Activated CD4-positive, alpha-beta memory T cell treated with anti-CD3 and anti-CD28 coated beads, Interleukin-2, amount 10 ng/mL, durations not matched to agents 7 days and 5 days (primary cell): ENCODE results near the gene METAP2. TPM values are rescaled to one million over a fixed set of nuclear protein-coding genes. Genes with fewer than 3 reads are reported as not detected.

ENCODE experiments used
- CTCF ChIA-PET: fragments of 350-600 bp; sonication (Branson Sonifier 250); formaldehyde crosslinking; loops from one replicate; lab custom pipeline; 2021; ENCODE audit warnings: antibody characterized with exemption, inconsistent platforms; lab: Charles Lee
- POLR2A ChIA-PET: fragments of 350-600 bp; sonication (Branson Sonifier 250); formaldehyde crosslinking; loops from one replicate; lab custom pipeline; 2021; ENCODE audit warnings: antibody characterized with exemption; lab: Charles Lee
- DNase-seq: peaks from one replicate; pipeline ENCODE4 v3.0.0-alpha.2; 2020
- H3K27ac Mint-ChIP-seq: one replicate; pipeline ENCODE4 v1.8.0; 2021; ENCODE audit warnings: mild to moderate bottlenecking, mixed read lengths
- H3K27me3 Mint-ChIP-seq: one replicate; pipeline ENCODE4 v1.8.0; 2021; ENCODE audit warnings: mixed read lengths
- H3K36me3 Mint-ChIP-seq: one replicate; pipeline ENCODE4 v1.8.0; 2021; ENCODE audit warnings: low read depth, mixed read lengths
- H3K4me1 Mint-ChIP-seq: one replicate; pipeline ENCODE4 v1.8.0; 2021; ENCODE audit warnings: mixed read lengths
- H3K4me3 Mint-ChIP-seq: one replicate; pipeline ENCODE4 v1.8.0; 2021; ENCODE audit warnings: mild to moderate bottlenecking, mixed read lengths
- H3K9me3 Mint-ChIP-seq: one replicate; pipeline ENCODE4 v1.8.0; 2021; ENCODE audit warnings: mixed read lengths
- total RNA-seq, 2 experiments: library from RNA; stranded (reverse); gene quantifications; one replicate each; pipeline ENCODE4 v1.2.3, GENCODE V29; 2021

Gene METAP2
- total RNA-seq, 2 experiments from 2014 or later: 66.1 to 71.5 TPM

DNA sequence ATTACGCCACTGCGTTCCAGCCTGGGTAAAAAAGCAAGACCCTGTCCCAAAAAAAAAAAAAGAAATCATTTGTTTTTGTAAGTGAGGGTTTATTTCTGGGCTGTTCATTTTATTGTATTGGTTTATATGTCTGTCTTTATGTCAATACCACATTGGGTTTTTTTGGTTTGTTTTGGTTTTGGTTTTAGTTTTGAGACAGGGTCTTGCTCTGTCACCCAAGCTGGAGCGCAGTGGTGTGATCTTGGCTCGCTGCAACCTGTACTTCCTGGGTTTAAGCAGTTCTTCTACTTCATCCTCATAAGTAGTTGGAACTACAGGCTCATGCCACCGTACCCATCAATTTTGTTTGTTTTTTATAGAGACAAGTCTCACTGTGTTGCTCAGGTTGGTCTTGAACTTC is 25.0 kb downstream of the METAP2 start:
- peaks cover 73% of the 10 kb centered on the region for H3K36me3 Mint-ChIP-seq
- H3K27ac Mint-ChIP-seq: no peak overlapping the region
- ChIA-PET POLR2A (interaction anchor here (1.3 kb wide), 1 partner anchor 25 kb away, joined by 4 read pairs; the partner anchor contains the start of gene METAP2), CTCF (interaction anchor here (0.6 to 1.1 kb wide), 3 partner anchors 25 to 377 kb away, joined by 3 read pairs; no protein-coding TSS in a partner anchor)
- H3K4me1 Mint-ChIP-seq: no peaks in the 10 kb centered on the region
- H3K4me3 Mint-ChIP-seq: no peak overlapping the region
- DNase-seq: no peak
- H3K9me3 Mint-ChIP-seq: no peaks in the 10 kb centered on the region
- H3K27me3 Mint-ChIP-seq: no peaks in the 10 kb centered on the region

DNA sequence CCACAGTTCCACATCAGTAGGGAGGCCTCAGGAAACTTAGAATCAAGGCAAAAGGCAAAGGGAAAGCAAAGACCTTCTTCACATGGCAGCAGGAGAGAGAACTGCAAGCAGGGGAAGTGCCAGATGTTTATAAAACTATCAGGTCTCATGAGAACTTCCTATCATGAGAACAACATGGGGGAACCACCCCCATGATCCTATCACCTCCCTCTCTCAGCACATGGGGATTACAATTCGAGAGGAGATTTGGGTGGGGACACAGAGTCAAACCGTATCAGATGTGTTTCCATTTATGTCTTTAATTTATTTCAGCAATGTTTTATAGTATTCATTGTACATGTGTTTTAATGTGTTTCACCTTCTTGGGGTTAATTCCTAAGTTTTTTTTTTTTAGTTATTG is 25.8 kb downstream of the METAP2 start:
- Mint-ChIP-seq H3K27me3 (no peaks in the 10 kb centered on the region), H3K4me3 (no peak overlapping the region)
- DNase-seq: no peak

DNA sequence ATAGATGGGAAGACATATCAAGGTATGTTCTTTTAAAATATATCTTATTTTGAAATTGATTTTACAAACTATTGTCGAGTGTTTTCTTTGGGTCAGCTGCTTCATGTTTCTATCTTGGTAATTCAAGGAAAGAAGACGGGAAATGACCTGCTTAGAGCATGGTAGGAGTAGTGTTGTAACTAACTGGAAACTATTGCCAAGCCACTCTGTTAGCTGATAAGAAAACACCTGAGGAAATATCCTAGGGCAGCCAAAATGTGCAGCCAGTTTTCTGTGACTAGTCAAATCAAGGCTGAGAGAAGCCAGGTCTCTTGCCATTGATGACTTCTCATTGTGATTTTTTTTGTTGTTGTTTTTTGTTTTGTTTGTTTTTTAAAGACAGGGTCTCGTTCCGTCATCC is 30.2 kb downstream of the METAP2 start:
- Mint-ChIP-seq H3K36me3 (peaks cover 67% of the 10 kb centered on the region), H3K4me3 (no peak overlapping the region), H3K4me1 (peaks cover 2% of the 10 kb centered on the region), H3K9me3 (no peaks in the 10 kb centered on the region), H3K27ac (no peak overlapping the region), H3K27me3 (no peaks in the 10 kb centered on the region)
- ChIA-PET CTCF (no interaction called here), POLR2A (no interaction called here)
- no peak for DNase-seq

More for the DNA sequence above, 25.8 kb downstream of the METAP2 start:
- H3K27ac Mint-ChIP-seq: no peak overlapping the region
- ChIA-PET POLR2A (no interaction called here), CTCF (no interaction called here)
- no peaks in the 10 kb centered on the region for H3K9me3 Mint-ChIP-seq
- H3K4me1 Mint-ChIP-seq: no peaks in the 10 kb centered on the region
- peaks cover 79% of the 10 kb centered on the region for H3K36me3 Mint-ChIP-seq

DNA sequence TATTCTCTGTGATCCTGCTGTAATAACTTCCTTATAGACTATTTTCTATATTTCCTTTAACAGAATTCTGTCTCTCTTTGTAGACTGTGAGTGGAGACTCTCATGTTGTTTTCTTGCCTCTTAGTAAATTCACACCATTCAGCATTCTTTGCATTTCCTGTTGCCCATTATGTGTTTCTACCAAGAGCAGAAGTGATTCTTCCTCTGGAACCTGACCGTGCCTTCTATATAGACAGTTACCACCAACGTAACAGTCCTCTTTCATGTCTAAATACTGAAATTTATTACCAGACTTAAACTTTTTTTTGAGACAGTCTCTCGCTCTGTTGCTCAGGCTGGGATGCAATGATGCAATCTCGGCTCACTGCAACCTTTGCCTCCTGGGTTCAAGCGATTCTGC is 31.1 kb downstream of the METAP2 start:
- H3K4me1 Mint-ChIP-seq: peaks cover 2% of the 10 kb centered on the region
- H3K4me3 Mint-ChIP-seq: no peak overlapping the region
- H3K27me3 Mint-ChIP-seq: no peaks in the 10 kb centered on the region
- no peaks in the 10 kb centered on the region for H3K9me3 Mint-ChIP-seq
- peaks cover 64% of the 10 kb centered on the region for H3K36me3 Mint-ChIP-seq
- POLR2A ChIA-PET: no interaction called here
- H3K27ac Mint-ChIP-seq: no peak overlapping the region
- no peak for DNase-seq
- CTCF ChIA-PET: no interaction called here

DNA sequence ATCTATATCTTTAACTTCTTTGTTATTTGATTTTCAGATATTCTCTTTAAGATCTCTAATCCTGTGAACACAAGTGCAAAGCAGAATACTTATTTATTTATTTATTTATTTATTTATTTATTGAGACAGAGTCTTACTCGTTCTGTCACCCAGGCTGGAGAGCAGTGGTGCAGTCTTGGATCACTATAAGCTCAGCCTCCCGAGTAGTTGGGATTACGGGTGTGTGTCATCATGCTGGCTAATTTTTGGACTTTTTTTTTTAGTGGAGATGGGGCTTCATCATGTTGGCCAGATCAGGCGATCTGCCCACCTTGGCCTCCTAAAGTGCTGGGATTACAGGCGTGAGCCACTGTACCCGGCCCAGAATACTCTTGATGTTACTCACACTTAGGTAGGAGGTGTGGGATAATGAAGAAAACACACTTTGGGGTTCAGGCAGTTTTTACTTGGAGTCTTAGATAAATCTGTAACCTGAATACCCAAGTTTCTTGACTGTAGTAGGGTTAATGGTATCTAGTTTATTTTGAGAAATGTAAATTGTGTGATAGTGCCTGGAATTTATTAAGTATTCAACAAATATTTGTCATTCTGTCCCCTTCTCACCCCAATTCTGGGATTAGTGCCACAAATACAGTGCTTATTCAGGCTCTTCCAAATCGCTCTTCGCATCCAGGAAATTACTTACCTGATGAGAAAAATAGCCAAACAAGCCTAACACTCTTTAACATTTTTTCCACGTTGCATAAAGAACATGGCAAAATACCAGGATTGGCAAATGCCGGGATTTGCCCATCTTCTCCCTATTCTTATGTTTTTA is 33.0 kb downstream of the METAP2 start:
- H3K36me3 Mint-ChIP-seq: peaks cover 65% of the 10 kb centered on the region

DNA sequence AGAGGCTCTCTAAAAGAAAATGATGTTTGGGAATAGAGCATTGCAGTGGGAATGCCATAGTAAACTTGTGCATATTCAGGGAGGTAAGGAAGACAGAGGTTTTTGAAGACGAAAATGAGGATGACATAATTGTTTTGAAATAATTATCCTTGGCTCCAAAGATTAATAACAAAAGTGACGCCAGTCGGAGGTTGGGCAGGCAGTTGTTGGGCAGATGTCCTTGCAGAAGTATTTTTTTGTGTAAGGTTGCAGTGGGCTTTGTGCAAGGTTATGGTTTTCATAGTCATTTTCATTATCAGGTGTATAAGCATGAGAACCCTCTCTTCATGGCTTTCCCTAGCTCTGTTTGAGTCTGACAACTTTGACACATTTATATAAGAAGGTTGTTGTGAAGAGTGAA is 35.3 kb downstream of the METAP2 start:
- Mint-ChIP-seq H3K4me3 (no peak overlapping the region), H3K4me1 (peaks cover 2% of the 10 kb centered on the region), H3K27me3 (no peaks in the 10 kb centered on the region), H3K9me3 (no peaks in the 10 kb centered on the region), H3K27ac (no peak overlapping the region), H3K36me3 (peaks cover 64% of the 10 kb centered on the region)
- ChIA-PET POLR2A (no interaction called here), CTCF (interaction anchor here (0.8 kb wide), 1 partner anchor 25 kb away, joined by 3 read pairs; no protein-coding TSS in a partner anchor)
- DNase-seq: no peak

More for the DNA sequence above, 33.0 kb downstream of the METAP2 start:
- H3K27ac Mint-ChIP-seq: no peak overlapping the region
- no peak overlapping the region for H3K4me3 Mint-ChIP-seq
- ChIA-PET CTCF (interaction anchor here (1.0 kb wide), 1 partner anchor 28 kb away, joined by 4 read pairs; no protein-coding TSS in a partner anchor), POLR2A (no interaction called here)
- no peaks in the 10 kb centered on the region for H3K27me3 Mint-ChIP-seq
- no peak for DNase-seq
- H3K4me1 Mint-ChIP-seq: peaks cover 2% of the 10 kb centered on the region
- no peaks in the 10 kb centered on the region for H3K9me3 Mint-ChIP-seq

DNA sequence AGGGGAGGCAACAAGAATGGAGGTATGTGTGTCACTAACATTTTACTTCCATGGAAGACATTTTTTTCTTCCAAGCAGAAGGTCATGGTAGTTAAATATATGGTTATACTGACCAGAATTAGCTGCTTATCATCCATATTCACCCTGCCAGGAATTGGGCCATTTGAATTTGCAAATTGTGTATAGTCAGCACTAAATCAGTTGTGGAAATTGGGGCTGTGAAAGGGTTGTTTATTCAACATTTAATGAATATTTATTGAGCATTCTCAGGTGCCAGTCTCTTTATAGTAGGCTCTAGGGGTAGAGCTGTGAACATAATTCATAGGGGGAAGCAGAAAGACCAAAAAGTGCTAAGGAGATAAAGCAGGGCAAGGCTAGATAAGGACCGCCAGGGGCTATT is 38.0 kb downstream of the METAP2 start:
- no peak overlapping the region for H3K27ac Mint-ChIP-seq
- CTCF ChIA-PET: no interaction called here
- no peaks in the 10 kb centered on the region for H3K27me3 Mint-ChIP-seq
- no peak for DNase-seq
- H3K4me3 Mint-ChIP-seq: no peak overlapping the region
- POLR2A ChIA-PET: no interaction called here
- H3K36me3 Mint-ChIP-seq: peaks cover 59% of the 10 kb centered on the region
- no peaks in the 10 kb centered on the region for H3K9me3 Mint-ChIP-seq
- H3K4me1 Mint-ChIP-seq: no peaks in the 10 kb centered on the region

DNA sequence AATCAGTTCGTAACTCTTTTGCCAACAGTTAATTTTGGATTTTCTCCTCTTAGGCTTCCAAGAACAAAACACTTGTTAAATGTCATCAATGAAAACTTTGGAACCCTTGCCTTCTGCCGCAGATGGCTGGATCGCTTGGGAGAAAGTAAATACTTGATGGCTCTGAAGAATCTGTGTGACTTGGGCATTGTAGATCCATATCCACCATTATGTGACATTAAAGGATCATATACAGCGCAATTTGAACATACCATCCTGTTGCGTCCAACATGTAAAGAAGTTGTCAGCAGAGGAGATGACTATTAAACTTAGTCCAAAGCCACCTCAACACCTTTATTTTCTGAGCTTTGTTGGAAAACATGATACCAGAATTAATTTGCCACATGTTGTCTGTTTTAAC is 39.6 kb downstream of the METAP2 start:
- Mint-ChIP-seq H3K36me3 (peaks cover 50% of the 10 kb centered on the region), H3K9me3 (no peaks in the 10 kb centered on the region)

DNA sequence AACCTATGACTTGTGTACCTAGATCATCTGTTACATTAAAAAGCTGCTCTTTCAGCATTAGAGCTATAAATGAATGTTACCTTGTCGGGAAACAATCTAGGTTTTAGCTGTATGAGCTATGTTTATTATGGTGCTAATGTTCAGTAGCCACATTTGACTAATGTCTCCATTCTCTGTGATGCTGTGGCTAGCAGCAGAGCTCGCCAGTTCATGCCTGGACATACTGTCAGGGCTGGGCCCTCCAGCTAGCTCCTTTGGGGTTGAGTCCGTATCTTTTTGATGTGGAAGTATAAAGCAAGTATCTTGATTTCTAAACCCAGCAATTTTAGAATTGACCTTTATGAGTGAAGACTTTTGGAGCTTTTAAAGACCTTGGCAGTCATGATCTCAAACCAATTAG is 41.2 kb downstream of the METAP2 start:
- DNase-seq: no peak
- ChIA-PET CTCF (interaction anchor here (0.6 to 0.8 kb wide), 2 partner anchors 17 to 19 kb away, joined by 3 read pairs; no protein-coding TSS in a partner anchor), POLR2A (no interaction called here)
- Mint-ChIP-seq H3K36me3 (peaks cover 37% of the 10 kb centered on the region), H3K27ac (no peak overlapping the region), H3K4me1 (no peaks in the 10 kb centered on the region), H3K4me3 (no peak overlapping the region), H3K27me3 (no peaks in the 10 kb centered on the region), H3K9me3 (no peaks in the 10 kb centered on the region)

More for the DNA sequence above, 39.6 kb downstream of the METAP2 start:
- Mint-ChIP-seq H3K27ac (no peak overlapping the region), H3K4me1 (no peaks in the 10 kb centered on the region), H3K27me3 (no peaks in the 10 kb centered on the region), H3K4me3 (no peak overlapping the region)
- ChIA-PET CTCF (no interaction called here), POLR2A (no interaction called here)
- DNase-seq: no peak

DNA sequence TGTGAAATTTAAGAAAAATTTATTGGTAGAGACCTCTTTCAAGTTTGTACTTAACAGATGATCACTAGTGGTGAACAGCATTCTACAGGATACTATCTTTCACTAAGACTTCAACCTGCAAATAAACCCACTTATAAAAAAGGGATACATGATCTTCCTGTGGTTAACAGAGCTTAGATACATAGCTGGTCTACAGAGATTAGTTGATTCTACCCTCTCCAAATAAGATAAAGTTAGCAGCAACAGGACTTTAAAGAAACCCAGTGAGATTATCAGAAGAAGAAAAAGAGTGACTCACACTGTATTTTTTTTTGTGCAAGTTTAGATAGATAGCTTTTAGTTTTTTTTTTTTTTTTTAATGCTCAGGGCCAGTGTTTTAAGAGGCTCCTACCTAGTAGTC is 42.8 kb downstream of the METAP2 start:
- CTCF ChIA-PET: interaction anchor here (0.7 to 1.4 kb wide), 2 partner anchors 18 to 403 kb away, joined by 5 to 6 read pairs; no protein-coding TSS in a partner anchor
- POLR2A ChIA-PET: no interaction called here
- H3K4me3 Mint-ChIP-seq: no peak overlapping the region
- no peaks in the 10 kb centered on the region for H3K9me3 Mint-ChIP-seq
- peaks cover 31% of the 10 kb centered on the region for H3K36me3 Mint-ChIP-seq
- no peaks in the 10 kb centered on the region for H3K27me3 Mint-ChIP-seq
- DNase-seq: no peak
- no peaks in the 10 kb centered on the region for H3K4me1 Mint-ChIP-seq
- H3K27ac Mint-ChIP-seq: no peak overlapping the region

DNA sequence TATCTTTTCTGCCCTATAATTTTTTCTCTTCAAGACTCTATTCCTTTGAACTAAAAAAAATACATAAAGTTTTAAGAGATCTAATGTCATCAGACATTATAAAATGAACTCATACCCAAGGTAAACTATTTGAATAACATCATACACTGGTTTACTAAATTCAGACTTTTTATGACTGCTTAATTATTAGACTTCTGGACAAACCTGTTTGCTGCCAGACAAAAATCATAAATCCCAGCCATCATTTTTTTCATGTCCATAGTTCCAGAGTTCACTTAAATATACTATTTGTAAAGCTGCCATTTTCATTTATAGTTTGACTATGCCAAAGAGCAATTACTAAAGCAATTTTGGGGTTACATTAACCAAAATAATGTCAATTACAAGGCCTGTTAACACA is 43.3 kb downstream of the METAP2 start:
- Mint-ChIP-seq H3K27ac (no peak overlapping the region), H3K27me3 (no peaks in the 10 kb centered on the region), H3K4me3 (no peak overlapping the region), H3K36me3 (peaks cover 26% of the 10 kb centered on the region), H3K4me1 (no peaks in the 10 kb centered on the region), H3K9me3 (no peaks in the 10 kb centered on the region)
- DNase-seq: no peak
- POLR2A ChIA-PET: no interaction called here
- CTCF ChIA-PET: interaction anchor here (1.4 kb wide), 1 partner anchor 17 kb away, joined by 5 read pairs; no protein-coding TSS in a partner anchor

DNA sequence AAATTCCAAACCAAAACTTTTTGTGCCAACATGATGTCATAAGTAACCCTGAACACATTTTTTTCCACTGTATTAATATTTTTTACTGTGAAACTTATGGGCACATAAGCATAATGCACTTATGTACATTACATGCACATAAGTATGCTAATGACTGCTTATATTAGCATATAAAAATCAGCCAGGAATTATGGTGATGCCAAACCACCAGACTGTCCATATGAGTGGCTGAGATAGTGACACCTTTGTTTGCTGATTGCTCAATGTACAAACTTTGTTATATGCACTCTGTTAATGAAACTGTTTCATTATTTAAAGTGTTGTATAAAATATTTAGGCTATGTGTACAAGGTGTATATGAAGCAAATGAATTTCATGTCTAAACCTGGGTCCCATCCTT is 45.0 kb downstream of the METAP2 start:
- no peak for DNase-seq
- H3K4me1 Mint-ChIP-seq: no peaks in the 10 kb centered on the region
- H3K36me3 Mint-ChIP-seq: peaks cover 12% of the 10 kb centered on the region
- H3K27me3 Mint-ChIP-seq: no peaks in the 10 kb centered on the region
- ChIA-PET POLR2A (no interaction called here), CTCF (no interaction called here)
- no peak overlapping the region for H3K27ac Mint-ChIP-seq
- H3K4me3 Mint-ChIP-seq: no peak overlapping the region
- H3K9me3 Mint-ChIP-seq: no peaks in the 10 kb centered on the region

DNA sequence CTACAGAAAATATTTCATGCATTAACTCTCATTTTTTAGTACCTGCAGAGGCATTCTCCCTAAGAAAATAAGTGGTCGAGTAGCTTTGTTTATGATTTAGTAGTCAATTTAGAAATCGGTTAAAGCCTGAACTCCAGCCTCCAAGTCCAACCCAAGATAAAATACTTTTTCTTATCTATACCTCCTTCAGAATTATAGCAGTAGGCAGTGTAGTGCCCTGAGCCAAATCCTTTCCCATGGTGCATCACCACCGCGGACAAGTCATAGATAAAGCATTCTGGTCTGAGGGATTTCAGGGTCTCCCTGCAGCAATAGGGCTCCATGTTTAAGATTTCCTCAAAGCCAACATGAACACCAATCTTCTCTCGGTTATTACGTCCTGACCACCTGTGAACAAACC is 46.9 kb downstream of the METAP2 start:
- Mint-ChIP-seq H3K4me3 (no peak overlapping the region), H3K36me3 (no peaks in the 10 kb centered on the region), H3K27ac (no peak overlapping the region), H3K27me3 (no peaks in the 10 kb centered on the region), H3K4me1 (no peaks in the 10 kb centered on the region), H3K9me3 (no peaks in the 10 kb centered on the region)
- DNase-seq: no peak
- CTCF ChIA-PET: no interaction called here
- POLR2A ChIA-PET: no interaction called here
